Measurements from ENCODE around the gene LCN10. TPM values are rescaled to one million over a fixed set of nuclear protein-coding genes. Genes with fewer than 3 reads are reported as not detected.

LCN10 gene
- total RNA-seq, 1 experiment from 2014 or later, result 1.5 TPM

DNA sequence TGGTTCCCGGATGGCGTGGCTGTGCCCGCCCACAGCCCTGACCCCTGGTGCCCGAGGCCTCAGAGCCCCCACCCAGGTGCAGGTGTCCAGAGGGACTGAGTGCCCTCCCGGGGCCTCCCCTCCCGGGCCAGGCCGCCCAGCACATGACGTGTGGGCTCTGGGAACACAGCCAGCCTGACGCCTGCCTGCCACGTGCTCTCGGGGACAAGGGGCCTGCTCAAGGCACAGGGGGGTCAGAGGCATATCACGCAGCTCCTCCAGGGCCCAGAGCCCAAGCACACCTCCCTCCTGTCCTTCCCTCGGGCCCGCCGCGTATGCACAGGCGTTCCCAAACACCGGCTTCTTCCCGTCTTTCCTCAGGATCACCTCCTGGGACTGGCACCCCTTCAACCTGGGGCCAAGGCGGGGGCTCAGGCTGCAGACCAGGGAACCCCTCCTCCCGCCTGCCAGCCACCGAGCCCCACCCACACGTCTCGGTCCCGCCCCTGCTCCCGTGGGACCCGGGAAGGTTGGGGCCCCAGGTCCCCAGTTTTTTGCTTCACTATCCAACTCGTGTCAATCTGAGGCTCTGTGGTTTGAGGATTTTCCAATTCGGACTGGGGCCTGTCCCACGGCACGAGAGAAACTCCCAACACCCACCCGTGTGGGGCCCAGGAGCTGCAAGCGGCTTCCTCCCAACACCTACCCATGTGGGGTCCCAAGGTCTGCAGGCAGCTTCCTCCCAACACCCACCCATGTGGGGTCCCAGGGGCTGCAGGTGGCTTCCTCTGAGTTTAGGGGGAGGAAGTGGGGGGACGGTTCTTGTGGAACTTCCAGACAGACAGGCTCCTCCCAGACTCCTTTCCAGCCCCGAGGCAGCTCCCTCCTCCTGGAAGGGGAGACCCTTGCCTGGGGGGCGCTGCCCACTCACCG, 1.5 kb downstream of the LCN10 start:
- Histone ChIP-seq H3K79me1 (ENCODE audit: insufficient read depth, low read depth, low read length, poor library complexity, severe bottlenecking) (no peaks in the 10 kb centered on the region), H2BK15ac (ENCODE audit: low read depth, low read length) (no peak overlapping the region), H3K9me3 (ENCODE audit: control insufficient read depth, low read depth, low read length) (no peaks in the 10 kb centered on the region), H2BK20ac (ENCODE audit: low read depth, low read length, poor library complexity, severe bottlenecking) (no peak overlapping the region), H3K9ac (ENCODE audit: extremely low read depth, insufficient read length, low read length) (no peak overlapping the region), H3K4me2 (ENCODE audit: insufficient read depth, insufficient read length, low read length) (no peak overlapping the region), H4K91ac (ENCODE audit: insufficient read length, low read depth, low read length) (no peak overlapping the region), H2BK5ac (ENCODE audit: insufficient read length, low read length) (no peak overlapping the region), H2AK5ac (ENCODE audit: insufficient read length, low read length) (no peak overlapping the region), H3K27ac (ENCODE audit: insufficient read length, low read depth, low read length) (no peak overlapping the region), H3K27me3 (ENCODE audit: insufficient read depth, low read length) (no peaks in the 10 kb centered on the region), H4K8ac (replicated peaks; ENCODE audit: insufficient read length, low read depth, low read length) (no peak overlapping the region), H3K23me2 (ENCODE audit: insufficient read length, low read depth, low read length, poor library complexity, severe bottlenecking) (peaks cover 3% of the 10 kb centered on the region), H4K5ac (ENCODE audit: insufficient read length, low read depth, low read length) (no peak overlapping the region), H3K4ac (ENCODE audit: low read depth, low read length) (no peak overlapping the region), H2BK12ac (ENCODE audit: insufficient read length, low read depth, low read length) (no peak overlapping the region), H3K56ac (ENCODE audit: insufficient read length, low read depth, low read length) (no peak overlapping the region), H3K23ac (ENCODE audit: insufficient read length, low read depth, low read length) (no peak overlapping the region), H2BK120ac (ENCODE audit: low read depth, low read length, poor library complexity, severe bottlenecking) (no peak overlapping the region), H3T11ph (ENCODE audit: low read length) (no peak overlapping the region), H4K20me1 (ENCODE audit: control insufficient read depth, insufficient read depth, insufficient read length) (no peaks in the 10 kb centered on the region), H3K14ac (ENCODE audit: insufficient read depth, low read length) (peak overlapping the region; percentile 52; the same call in 1 of the 2 replicates), H3K18ac (ENCODE audit: insufficient read length, low read depth, low read length) (no peak overlapping the region), H2AFZ (ENCODE audit: low read length) (no peak overlapping the region), H3K79me2 (ENCODE audit: insufficient read depth, low read length) (no peaks in the 10 kb centered on the region), H3K4me1 (ENCODE audit: insufficient read depth, low read length) (no peaks in the 10 kb centered on the region)
- no peak for DNase-seq
- TF ChIP-seq, protein P1, sequence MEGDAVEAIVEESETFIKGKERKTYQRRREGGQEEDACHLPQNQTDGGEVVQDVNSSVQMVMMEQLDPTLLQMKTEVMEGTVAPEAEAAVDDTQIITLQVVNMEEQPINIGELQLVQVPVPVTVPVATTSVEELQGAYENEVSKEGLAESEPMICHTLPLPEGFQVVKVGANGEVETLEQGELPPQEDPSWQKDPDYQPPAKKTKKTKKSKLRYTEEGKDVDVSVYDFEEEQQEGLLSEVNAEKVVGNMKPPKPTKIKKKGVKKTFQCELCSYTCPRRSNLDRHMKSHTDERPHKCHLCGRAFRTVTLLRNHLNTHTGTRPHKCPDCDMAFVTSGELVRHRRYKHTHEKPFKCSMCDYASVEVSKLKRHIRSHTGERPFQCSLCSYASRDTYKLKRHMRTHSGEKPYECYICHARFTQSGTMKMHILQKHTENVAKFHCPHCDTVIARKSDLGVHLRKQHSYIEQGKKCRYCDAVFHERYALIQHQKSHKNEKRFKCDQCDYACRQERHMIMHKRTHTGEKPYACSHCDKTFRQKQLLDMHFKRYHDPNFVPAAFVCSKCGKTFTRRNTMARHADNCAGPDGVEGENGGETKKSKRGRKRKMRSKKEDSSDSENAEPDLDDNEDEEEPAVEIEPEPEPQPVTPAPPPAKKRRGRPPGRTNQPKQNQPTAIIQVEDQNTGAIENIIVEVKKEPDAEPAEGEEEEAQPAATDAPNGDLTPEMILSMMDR (conservative IDR thresholded peaks at IDR 0.05), result no peak
- Mint-ChIP-seq H3K4me1 (peaks cover 0 to 16% of the 10 kb centered on the region in 2 experiments; a peak in 1 of 4 replicates), H3K9me3 (no peaks in the 10 kb centered on the region), H3K36me3 (ENCODE audit: insufficient read depth in 1 of 3, low read depth in 3 of 3) (no peaks in the 10 kb centered on the region), H3K27me3 (ENCODE audit: low read depth) (peaks cover 7% of the 10 kb centered on the region), H3K27ac (no peak overlapping the region), H3K4me3 (no peak overlapping the region)
- no CpG with 5 or more reads among the region's 37 CpGs for WGBS (ENCODE audit: extremely low coverage, insufficient read length, low lambda C conversion rate)
